ENCODE data around the gene ZBTB5.

ZBTB5 gene

GRCh38 chr9:37466037-37466709 lies 923 bp upstream of the ZBTB5 start:
- H3K9me2 ChIP-seq (replicated peaks; ENCODE audit: low read depth, low read length): no peaks in the 10 kb centered on the region
- peak overlapping the region; percentile 92 for H2AFZ ChIP-seq (ENCODE audit: low read length)
- no peaks in the 10 kb centered on the region for H3K9me3 ChIP-seq (ENCODE audit: insufficient read depth, low read depth, low read length)
- H3K36me3 ChIP-seq (ENCODE audit: insufficient read depth, low read length): no peaks in the 10 kb centered on the region
- H3K4me1 ChIP-seq (ENCODE audit: insufficient read depth, low read length, poor library complexity, severe bottlenecking): peaks cover 36% of the 10 kb centered on the region
- H4K20me1 ChIP-seq (ENCODE audit: insufficient read depth, low read length, poor library complexity, severe bottlenecking): peaks cover 30% of the 10 kb centered on the region
- H3K9ac ChIP-seq (ENCODE audit: low read depth, low read length, poor library complexity, severe bottlenecking): peak overlapping the region; percentile 96
- TF ChIP-seq CTCF (conservative IDR thresholded peaks at IDR 0.05; ENCODE audit: low read length) (no peak), EZH2phosphoT487 (IDR thresholded peaks at IDR 0.05; ENCODE audit: borderline replicate concordance) (no peak)
- no peaks in the 10 kb centered on the region for H3K27me3 ChIP-seq (ENCODE audit: insufficient read depth, low read length, poor library complexity, severe bottlenecking)
- H3F3A ChIP-seq (ENCODE audit: low read depth): no peaks in the 10 kb centered on the region
- peak overlapping the region; percentile 81 for H3K4me3 ChIP-seq (ENCODE audit: low read length, poor library complexity, severe bottlenecking)
- H3K79me2 ChIP-seq (ENCODE audit: insufficient read depth, low read length): peaks cover 36% of the 10 kb centered on the region
- H3K4me2 ChIP-seq (ENCODE audit: low read depth, low read length, poor library complexity, severe bottlenecking): peak overlapping the region; percentile 93

GRCh38 chr9:37464426-37465248 lies 613 bp downstream of the ZBTB5 start:
- H3K9me2 ChIP-seq (replicated peaks; ENCODE audit: low read depth, low read length): no peaks in the 10 kb centered on the region
- H3K4me3 ChIP-seq (ENCODE audit: low read length, poor library complexity, severe bottlenecking): peak overlapping the region; percentile 81
- H3F3A ChIP-seq (ENCODE audit: low read depth): no peaks in the 10 kb centered on the region
- H3K36me3 ChIP-seq (ENCODE audit: insufficient read depth, low read length): no peaks in the 10 kb centered on the region
- H3K4me2 ChIP-seq (ENCODE audit: low read depth, low read length, poor library complexity, severe bottlenecking): peak overlapping the region; percentile 87
- H3K4me1 ChIP-seq (ENCODE audit: insufficient read depth, low read length, poor library complexity, severe bottlenecking): peaks cover 42% of the 10 kb centered on the region
- H3K9me3 ChIP-seq (ENCODE audit: insufficient read depth, low read depth, low read length): no peaks in the 10 kb centered on the region
- peak overlapping the region; percentile 88 for H3K9ac ChIP-seq (ENCODE audit: low read depth, low read length, poor library complexity, severe bottlenecking)
- H3K79me2 ChIP-seq (ENCODE audit: insufficient read depth, low read length): peaks cover 50% of the 10 kb centered on the region
- peaks cover 40% of the 10 kb centered on the region for H4K20me1 ChIP-seq (ENCODE audit: insufficient read depth, low read length, poor library complexity, severe bottlenecking)
- H2AFZ ChIP-seq (ENCODE audit: low read length): peak overlapping the region; percentile 79
- no peak for TF ChIP-seq CTCF (conservative IDR thresholded peaks at IDR 0.05; ENCODE audit: low read length)
- TF ChIP-seq EZH2phosphoT487 (IDR thresholded peaks at IDR 0.05; ENCODE audit: borderline replicate concordance): no peak
- H3K27me3 ChIP-seq (ENCODE audit: insufficient read depth, low read length, poor library complexity, severe bottlenecking): no peaks in the 10 kb centered on the region

DNA sequence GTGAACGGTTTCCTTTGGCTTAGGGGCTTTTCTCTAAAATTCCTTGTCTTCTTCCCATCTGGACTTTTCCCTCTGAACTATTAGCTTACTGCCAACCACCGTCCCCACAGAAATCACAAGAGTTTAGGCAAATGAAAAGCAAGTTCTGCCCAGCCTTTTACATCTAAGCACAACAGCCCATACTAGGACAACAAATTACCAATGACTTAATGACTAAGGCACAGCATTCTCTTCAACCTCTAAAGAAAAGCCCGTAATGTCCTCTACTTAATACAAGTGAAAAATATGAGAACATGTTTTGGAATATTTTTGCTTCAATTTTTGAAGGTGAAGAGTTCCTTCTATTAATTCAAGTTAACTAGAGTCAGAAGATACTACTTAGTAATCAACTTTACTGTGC lies 1.2 kb downstream of the ZBTB5 start:
- H3K36me3 ChIP-seq (ENCODE audit: insufficient read depth, low read length): no peaks in the 10 kb centered on the region
- peak overlapping the region; percentile 88 for H3K9ac ChIP-seq (ENCODE audit: low read depth, low read length, poor library complexity, severe bottlenecking)
- TF ChIP-seq EZH2phosphoT487 (IDR thresholded peaks at IDR 0.05; ENCODE audit: borderline replicate concordance): no peak
- TF ChIP-seq CTCF (conservative IDR thresholded peaks at IDR 0.05; ENCODE audit: low read length): no peak
- peaks cover 40% of the 10 kb centered on the region for H4K20me1 ChIP-seq (ENCODE audit: insufficient read depth, low read length, poor library complexity, severe bottlenecking)
- peak overlapping the region; percentile 81 for H3K4me3 ChIP-seq (ENCODE audit: low read length, poor library complexity, severe bottlenecking)
- peak overlapping the region; percentile 87 for H3K4me2 ChIP-seq (ENCODE audit: low read depth, low read length, poor library complexity, severe bottlenecking)
- H3K27me3 ChIP-seq (ENCODE audit: insufficient read depth, low read length, poor library complexity, severe bottlenecking): no peaks in the 10 kb centered on the region
- no peaks in the 10 kb centered on the region for H3F3A ChIP-seq (ENCODE audit: low read depth)
- no peaks in the 10 kb centered on the region for H3K9me3 ChIP-seq (ENCODE audit: insufficient read depth, low read depth, low read length)
- H3K4me1 ChIP-seq (ENCODE audit: insufficient read depth, low read length, poor library complexity, severe bottlenecking): peaks cover 42% of the 10 kb centered on the region
- no peak overlapping the region for H2AFZ ChIP-seq (ENCODE audit: low read length)
- H3K9me2 ChIP-seq (replicated peaks; ENCODE audit: low read depth, low read length): no peaks in the 10 kb centered on the region
- H3K79me2 ChIP-seq (ENCODE audit: insufficient read depth, low read length): peaks cover 55% of the 10 kb centered on the region
